HG02943 (cell line): ENCODE measurements around the gene ZNF502.
"Not testable (repeated sequence)": the region's sequence is repeated elsewhere in the genome, so short reads cannot be mapped to it uniquely, and the experiment has no call there.

Experiments
- ATAC-seq: cut with Tn5 transposase; IDR thresholded peaks from one replicate; pipeline ENCODE4 v1.9.1; 2021; ENCODE audit warnings: mild to moderate bottlenecking, low read depth, moderate library complexity; ENCODE audit not compliant: unreplicated experiment

The ZNF502 gene

GRCh38 chr3:44712455-44713075, at the start of gene ZNF502:
TSS of gene ZNF502 (plus strand) at chr3:44712660. CDS start at chr3:44720262, 7,602 bp downstream.
- ATAC-seq: no peak

- ATAC-seq: no peak
These were observed 47.3 kb upstream of the ZNF502 start for GRCh38 chr3:44665173-44665572.

GRCh38 chr3:44666346-44666745, 46.1 kb upstream of the ZNF502 start:
- ATAC-seq: no peak

- ATAC-seq: no peak
These were observed 42.7 kb upstream of the ZNF502 start for GRCh38 chr3:44669760-44670159.

GRCh38 chr3:44673466-44673865, 39.0 kb upstream of the ZNF502 start:
- not testable (repeated sequence) for ATAC-seq

GRCh38 chr3:44674211-44674610, 38.2 kb upstream of the ZNF502 start:
- no peak for ATAC-seq

GRCh38 chr3:44678480-44679116, 33.9 kb upstream of the ZNF502 start:
- ATAC-seq: no peak

- ATAC-seq: no peak
These were observed 31.5 kb upstream of the ZNF502 start for GRCh38 chr3:44680921-44681455.

GRCh38 chr3:44682182-44682896, 30.1 kb upstream of the ZNF502 start:
- no peak for ATAC-seq

- ATAC-seq: no peak
These were observed 27.2 kb upstream of the ZNF502 start for GRCh38 chr3:44685128-44685800.

- no peak for ATAC-seq
These were observed 24.6 kb upstream of the ZNF502 start for GRCh38 chr3:44687898-44688297.

- ATAC-seq: no peak
These were observed 9.0 kb downstream of the ZNF502 start for GRCh38 chr3:44721231-44722102.

GRCh38 chr3:44722103-44722401, 9.6 kb downstream of the ZNF502 start:
- ATAC-seq: no peak

GRCh38 chr3:44729384-44729910, 17.0 kb downstream of the ZNF502 start, which contains the start of gene ZNF501:
TSS of gene ZNF501 (plus strand) at chr3:44729635. CDS start at chr3:44734422, 4,787 bp downstream.
- no peak for ATAC-seq

GRCh38 chr3:44734646-44735168, 22.2 kb downstream of the ZNF502 start:
- no peak for ATAC-seq

GRCh38 chr3:44761101-44761423, 48.6 kb downstream of the ZNF502 start:
- ATAC-seq: no peak

- peak; percentile 93 for ATAC-seq
These were observed 49.1 kb downstream of the ZNF502 start, which contains the start of the genes KIAA1143 and KIF15 for GRCh38 chr3:44761424-44762169. TSS of gene KIAA1143 (minus strand) at chr3:44761619. CDS start at chr3:44761602, 17 bp downstream. TSS of gene KIF15 (plus strand) at chr3:44761794. CDS start at chr3:44761866, 72 bp downstream.

- ATAC-seq: peak; percentile 20
These were observed 49.8 kb downstream of the ZNF502 start for GRCh38 chr3:44762170-44762677.
